ENCODE data around the gene COL20A1.

GRCh38 chr20:63352811-63353221 lies 59.8 kb downstream of the COL20A1 start:
- TF ChIP-seq CTCF (IDR thresholded peaks at IDR 0.05) (no peak), POLR2A (IDR thresholded peaks at IDR 0.05) (no peak)

Measured in uterus (tissue), 2 donors.